HG02623 (cell line): Measurements from ENCODE around the gene KLF11.
"Not testable (repeated sequence)": the region's sequence is repeated elsewhere in the genome, so short reads cannot be mapped to it uniquely, and the experiment has no call there.

Source experiments
- ATAC-seq: cut with Tn5 transposase; IDR thresholded peaks from one replicate; pipeline ENCODE4 v1.9.1; 2021; ENCODE audit warnings: moderate library complexity; ENCODE audit not compliant: unreplicated experiment

Gene KLF11

DNA sequence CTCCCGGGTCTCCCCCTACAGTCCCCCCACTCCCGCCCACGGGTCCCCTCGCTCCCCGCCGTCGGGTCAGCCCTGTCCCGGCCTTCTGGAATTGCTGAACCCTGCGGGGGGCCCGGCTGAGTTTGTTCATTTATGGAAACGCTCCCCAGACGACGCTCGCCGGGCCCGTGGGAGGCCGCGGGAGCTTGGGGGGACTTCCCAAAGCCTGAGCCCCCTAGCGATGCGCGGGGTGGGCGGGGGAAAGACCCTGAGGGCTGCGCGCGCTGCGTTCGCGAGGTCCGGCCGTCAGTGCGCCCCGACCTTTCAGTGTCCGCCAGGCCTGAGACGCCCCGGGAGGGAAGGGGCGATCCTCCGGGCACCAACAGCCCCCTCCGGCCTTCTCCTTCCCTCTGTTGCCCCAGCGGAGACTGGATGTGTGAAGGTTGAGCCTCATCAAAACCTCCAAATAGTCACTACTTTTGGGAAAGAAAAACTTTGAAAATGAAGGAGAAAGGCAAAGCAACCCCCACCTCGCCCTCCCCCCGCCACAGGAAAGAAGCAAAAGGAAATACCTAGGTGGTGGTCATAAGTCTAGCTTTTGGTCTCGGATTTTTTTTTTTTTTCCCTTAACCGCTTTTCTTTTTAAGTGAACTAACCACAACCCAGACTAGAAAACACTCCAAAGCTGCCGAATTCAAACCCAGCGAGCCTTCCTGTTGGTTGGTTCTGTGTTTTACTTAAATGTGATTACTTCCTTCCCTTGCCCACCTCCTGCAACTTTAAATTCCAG is 37.4 kb downstream of the KLF11 start:
- peak; percentile 23 for ATAC-seq

DNA sequence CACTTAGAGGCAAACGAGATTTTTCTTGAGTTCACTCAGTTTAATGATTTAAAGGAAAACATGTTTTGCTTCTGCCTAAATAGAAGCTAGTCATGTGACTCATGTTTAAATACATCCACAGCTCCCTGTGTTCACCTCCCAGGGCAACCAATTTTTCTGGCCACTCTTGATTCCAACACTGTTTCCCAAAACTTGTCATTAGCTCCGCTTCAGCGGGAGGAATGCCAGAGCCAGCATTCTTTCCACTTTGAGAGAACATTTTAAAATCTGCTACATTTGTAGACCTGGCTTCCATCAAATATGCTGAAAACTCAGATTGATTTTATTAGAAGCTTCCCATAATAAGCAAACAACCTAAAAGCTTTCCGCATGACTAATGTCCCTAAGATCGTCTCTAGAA is 39.7 kb downstream of the KLF11 start:
- no peak for ATAC-seq

DNA sequence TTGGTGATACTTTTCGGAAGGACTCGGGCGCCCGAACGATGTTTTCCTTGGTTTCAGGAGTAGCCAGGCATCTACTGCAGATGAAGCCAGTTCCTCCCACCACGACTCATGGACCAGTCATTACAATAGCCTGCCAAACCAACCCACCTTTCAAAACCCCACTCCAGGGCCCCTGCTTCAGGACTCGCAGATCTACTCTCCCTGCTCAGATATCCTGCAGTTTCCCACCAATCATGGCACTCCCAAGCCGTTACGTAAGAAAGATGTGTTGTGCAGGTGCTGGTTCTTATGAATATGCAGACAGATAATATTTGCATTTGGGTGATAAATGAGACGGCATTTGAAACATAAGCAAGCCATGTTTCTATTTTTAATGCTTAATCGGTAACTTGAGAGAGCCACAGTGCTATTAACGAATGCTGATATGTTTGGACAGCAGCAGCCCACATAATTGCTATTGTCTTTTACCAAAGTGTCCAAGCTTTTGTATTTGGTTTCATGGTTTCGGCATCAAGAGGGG is 40.4 kb downstream of the KLF11 start:
- ATAC-seq: no peak

DNA sequence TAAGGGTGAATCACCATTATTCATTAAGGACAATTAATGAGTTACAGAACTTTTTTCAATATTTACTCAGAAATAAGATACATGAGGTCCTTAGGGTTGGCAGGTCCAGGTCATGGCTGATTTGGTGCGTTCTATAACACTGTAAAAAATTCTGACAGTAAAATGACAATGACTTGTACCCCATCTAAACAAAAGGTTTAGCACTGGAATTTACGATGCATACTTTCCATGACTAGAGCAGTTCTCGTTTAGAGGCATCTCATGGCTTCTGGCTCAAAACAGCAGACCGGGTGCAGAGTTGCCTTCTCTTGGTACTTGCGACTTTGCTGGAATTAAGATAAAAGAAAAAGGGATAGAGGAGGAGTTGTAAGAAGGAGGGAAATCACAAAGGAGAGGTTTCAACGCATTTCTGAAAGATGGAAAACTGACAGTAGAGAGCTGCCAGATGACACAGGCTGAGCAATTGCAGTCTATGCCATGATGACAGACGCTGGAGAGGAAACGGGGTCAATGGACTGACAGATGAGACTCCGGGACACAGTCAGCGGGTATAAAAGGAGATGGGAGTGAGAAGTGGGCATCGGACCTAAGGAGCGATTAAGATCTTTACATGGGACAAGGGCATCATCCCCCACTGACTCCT is 41.0 kb downstream of the KLF11 start:
- ATAC-seq: no peak

DNA sequence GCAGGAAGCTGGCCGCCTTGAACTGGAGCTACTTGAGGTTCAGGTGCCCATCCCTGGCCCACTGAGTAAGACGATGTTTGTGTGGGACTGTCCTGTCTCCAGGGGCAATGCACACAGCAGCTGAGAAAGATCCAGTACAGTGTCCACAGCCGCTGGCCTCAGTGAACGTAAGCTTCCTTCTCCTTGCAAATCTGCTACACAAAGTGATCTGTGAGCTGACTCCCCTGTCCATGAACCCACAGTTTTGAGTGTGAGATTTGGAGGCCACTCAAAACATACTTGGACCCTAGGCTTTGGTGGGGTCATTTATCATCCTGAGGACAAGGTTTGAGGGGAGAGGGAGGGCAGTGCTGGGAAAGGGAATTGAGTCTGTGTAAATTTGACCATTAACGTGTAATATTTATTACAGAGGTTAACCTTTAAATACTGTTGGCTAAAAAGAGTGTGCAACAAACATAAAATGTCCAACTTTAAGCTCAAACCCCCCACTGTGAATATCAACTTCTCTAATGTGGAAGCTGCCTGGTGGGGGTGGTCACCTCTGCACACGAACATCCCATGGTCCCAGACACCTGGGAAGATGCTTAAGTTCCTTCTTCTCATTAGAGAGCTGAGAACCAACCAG is 41.8 kb downstream of the KLF11 start:
- no peak for ATAC-seq

DNA sequence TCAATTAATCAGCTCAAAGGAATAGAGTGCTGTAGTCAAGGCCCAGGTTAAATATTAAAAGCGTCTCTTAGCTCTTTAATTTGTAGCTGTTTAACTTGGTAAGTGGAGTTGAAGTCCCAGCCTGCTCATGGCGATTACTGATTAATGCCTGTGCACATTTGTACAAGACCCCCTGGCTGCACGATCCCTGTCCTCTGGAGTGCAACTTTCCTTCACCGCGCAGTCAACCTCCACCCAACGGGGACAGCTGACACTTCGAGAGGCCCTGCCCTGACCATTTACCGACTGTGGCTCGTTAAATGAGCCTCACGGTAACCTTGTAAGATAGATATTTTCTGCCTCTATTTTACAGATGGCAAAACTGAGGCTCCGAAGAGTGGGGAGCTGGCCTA is 42.3 kb downstream of the KLF11 start:
- ATAC-seq: no peak

DNA sequence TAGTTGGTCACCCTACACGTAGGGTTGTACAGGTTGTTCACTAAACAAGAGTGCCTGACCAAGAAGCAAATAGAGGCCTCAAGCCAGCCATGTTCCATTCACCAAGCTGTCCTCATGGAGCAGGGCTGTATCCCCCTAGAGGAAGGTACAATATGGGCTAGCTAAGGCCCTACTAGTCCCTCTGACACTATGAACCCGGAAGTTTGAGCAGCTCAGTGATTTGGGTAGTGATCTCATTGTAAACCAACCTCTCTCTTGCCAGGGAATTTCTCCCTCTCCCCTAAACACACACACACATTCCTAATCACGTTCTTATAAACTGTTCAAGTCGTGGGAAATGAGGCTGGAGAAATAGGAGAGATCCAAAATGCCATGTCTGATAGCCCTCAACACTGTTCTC is 43.6 kb downstream of the KLF11 start:
- no peak for ATAC-seq

DNA sequence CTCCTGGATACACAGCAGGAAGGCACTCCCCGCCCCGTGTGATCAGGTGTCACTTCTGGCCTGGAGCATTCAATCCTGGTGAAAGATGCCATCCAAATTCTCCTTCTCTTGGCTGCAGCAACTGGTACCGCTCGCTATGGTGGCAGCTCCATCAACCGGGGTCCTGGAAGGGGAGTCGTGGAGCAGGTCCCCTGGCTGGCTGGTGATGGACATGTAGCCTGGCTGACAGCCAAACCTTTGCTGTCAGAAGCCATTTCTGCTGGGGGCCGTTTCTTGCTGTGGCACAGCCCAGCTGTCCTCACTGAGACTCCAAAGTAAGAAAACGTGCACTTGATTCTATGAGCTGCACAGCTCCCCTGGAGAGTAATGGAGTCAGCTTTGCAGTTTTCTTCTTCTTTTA is 44.0 kb downstream of the KLF11 start:
- no peak for ATAC-seq

DNA sequence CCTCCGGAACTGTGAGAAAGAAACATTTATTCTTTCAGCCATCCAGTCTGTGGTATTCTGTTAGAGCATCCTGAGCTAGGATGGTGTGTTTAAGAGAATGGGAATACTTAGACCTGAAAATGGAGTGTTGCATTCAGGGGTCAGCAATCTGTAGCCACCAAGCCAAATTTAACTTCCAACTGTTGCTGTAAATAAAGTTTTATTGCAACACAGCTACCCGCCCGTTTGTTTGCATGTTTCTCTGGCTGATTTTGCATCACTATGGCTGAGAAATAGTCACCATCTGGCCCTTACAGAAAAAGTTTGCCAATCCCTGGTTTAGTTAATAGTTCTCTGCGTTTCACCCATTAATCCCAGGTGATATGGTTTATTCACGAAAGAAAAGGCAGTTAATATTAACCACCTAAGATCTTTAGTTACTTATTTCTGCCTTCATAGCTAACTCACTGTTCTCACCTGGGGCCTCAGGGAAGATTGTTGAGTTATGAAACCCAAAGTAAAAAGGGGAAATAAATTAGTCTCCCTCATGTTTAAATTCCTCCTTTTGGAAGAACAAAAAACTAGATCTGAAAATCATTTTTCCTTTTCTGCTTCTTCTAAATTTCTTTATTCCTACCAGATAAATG is 46.3 kb downstream of the KLF11 start:
- no peak for ATAC-seq

DNA sequence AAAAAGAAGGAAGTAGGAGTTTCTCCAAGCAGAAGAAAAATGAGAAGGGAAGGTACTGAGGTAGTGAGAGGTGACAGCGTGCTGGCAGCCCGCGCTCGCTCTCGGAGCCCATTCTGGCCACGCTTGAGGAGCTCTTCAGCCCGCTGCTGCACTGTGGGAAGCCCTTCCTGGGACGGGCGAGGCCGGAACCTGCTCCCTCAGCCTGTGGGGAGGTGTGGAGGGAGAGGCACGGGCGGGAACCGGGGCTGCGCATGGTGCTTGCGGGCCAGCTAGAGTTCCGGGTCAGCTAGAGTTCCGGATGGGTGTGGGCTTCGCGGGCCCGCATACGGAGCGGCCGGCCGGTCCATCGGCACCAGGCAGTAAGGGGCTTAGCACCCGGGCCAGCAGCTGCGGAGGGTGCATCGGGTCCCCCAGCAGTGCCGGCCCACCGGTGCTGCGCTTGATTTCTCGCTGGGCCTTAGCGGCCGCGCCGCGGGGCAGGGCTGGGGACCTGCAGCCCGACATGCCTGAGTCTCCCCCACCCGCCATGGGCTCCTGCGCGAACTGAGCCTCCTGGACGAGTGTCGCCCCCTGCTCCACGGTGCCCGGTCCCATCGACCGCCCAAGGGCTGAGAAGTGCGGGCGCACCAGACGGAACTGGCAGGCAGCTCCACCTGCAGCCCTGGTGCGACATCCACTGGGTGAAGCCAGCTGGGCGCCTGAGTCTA is 48.0 kb downstream of the KLF11 start:
- no peak for ATAC-seq

DNA sequence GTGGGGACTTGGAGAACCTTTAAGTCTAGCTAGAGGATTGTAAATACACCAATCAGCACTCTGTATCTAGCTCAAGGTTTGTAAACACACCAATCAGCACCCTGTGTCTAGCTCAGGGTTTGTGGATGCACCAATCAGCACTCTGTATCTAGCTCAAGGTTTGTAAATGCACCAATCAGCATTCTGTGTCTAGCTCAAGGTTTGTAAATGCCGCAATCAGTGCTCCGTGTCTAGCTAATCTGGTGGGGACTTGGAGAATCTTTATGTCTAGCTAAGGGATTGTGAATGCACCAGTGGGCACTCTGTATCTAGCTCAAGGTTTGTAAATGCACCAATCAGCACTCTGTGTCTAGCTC is 48.5 kb downstream of the KLF11 start:
- not testable (repeated sequence) for ATAC-seq

DNA sequence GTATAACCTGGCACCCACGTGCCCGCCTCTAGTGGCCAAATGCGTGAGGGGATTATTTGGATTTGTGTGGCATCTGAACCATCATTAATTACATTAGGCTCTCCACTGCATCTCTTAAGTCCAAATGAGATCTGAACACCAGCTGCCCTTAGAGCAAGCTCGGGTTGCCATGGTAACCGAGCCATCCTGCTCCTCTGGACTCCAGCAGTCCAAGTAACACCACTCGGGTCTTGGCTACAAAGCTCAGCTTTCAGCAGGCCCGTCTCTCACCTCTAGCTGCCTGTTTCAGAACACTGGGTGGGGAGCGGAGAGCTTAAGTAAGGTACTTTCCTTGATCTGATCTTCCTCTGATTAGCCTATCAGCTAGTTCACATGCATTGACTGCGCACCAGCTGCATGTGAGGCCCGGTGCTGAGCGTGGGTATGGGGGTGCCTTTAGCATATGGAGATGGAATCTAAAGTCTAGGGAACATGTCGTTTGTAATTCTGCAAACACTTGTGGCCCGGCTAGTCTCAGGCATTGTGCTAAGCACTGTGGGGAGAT is 51.0 kb downstream of the KLF11 start:
- no peak for ATAC-seq

DNA sequence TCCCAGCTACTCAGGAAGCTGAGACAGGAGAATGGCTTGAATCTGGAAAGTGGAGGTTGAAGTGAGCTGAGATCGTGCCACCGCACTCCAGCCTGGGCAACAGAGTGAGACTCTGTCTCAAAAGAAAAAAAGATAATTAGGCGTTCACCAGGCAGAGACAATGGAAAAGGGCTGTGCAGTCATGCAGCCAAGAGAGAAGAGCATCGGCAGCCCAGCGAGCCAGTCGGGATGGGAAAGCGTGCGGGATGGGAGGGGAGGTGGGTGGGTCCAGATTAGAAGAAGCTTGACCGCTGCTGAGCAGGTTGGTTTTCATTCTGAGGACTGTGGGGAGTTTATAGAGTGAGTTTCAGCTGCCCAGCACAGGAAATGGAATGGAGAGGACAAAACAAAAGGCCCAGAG is 51.8 kb downstream of the KLF11 start:
- no peak for ATAC-seq

DNA sequence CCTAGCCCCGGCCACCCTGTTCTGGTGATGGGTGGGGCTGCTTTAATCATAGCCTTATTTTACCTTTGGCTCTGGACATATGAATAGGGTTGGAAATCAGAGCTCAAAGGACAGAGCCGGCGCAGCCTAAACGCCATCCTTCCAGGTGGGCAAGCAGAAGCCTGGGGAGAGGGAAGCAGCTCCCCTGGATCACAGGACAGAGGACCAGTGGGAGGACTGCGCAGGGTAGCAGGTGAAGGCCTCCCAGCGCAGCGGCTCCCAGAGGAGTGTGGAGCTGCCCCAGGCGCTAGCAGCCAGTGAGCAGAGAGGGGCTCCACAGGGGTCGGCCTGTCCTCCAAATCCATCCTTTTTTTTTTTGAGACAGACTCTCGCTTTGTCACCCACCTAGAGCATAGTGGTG is 53.3 kb downstream of the KLF11 start:
- ATAC-seq: no peak

DNA sequence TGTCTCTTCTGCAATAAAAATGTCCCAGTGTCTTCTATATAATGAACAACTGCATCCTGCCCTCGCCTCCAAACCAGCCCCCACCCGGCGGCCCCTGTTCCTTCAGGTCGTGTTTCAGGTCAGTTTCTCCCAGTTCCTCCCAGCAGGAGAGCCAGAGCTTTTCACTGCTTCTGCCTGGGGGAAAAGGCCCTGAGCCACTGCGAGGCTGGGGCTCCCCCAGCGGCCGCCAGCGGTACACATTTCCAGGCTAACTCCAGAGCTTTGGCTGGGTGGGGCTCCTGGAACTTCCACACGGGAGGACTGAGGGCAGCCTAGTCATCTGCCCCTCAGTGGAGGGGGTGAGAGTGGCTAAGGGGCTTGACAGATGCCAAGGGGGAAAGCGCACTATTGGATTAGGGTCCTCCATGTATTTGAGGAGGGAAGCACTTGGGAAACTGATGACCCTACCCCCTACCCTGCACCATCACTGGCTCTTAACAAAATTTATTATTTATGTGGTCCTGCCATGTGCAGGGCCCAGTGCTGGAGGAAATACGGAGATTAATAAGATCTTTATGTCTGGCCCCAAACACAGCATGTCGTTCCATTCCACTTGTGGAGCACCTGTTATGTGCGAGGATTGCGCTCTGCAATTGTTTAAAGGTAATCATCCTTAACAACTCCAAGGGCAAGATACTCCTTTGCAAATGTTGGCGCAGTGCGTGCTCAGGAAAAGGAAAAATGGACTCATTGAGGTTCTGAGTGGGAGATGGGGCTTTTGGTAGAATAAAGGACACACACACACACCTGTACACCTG is 54.2 kb downstream of the KLF11 start:
- ATAC-seq: peak; percentile 79

DNA sequence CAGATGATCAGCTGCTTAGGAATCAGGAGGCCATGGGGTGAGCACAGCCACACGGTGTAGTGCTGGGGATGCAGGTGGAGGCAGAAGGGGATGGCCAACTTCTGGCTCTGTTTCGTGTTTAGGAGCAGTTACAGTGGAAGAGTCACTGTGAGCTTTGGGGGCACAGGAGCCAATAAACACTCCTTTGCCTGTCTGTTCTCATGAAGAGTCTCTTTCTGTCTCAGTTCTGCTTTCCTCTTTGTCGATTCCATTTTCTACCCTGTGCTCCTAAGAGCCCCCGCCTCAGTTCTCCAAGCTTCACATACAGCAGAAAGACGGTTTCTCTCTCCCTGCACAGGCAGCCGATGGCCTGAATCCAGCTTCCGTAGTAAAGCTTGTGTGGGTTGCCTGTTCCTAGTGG is 58.1 kb downstream of the KLF11 start:
- ATAC-seq: no peak

DNA sequence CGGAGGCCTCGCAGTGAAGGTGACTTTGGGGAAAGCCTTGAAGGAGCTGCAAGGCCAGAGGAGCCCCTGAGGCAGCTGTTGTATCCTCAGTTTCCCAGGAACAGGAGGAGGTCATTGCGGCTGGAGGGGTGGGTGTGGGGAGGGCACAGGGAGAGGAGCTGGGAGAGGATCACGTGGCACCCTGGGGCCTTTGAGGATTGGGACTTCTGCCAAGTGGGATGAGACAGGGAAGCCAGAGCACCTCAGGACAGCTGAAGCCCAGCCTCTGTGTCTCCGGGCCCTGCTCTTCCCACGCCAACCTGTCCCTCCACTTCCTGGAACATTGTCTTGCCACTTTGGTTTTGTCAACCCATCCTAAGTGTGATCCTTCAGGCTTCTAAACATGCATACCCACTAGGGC is 59.8 kb downstream of the KLF11 start:
- ATAC-seq: no peak
